Keratinocyte (primary cell): ENCODE results near the gene GNLY. TPM values are rescaled to one million over a fixed set of nuclear protein-coding genes. Genes with fewer than 3 reads are reported as not detected.

Experiments used
- DNase-seq: peaks from one replicate; pipeline ENCODE4 v3.0.0-alpha.2; 2011; ENCODE audit warnings: low read depth, missing footprints, low spot score
- FAIRE-seq: peaks from 2 replicates; lab custom pipeline; 2011; peaks lifted over from hg19 to GRCh38; lab: Jason Lieb, UNC
- H2AFZ ChIP-seq: 2 replicates; pipeline ENCODE4 v1.6.0; 2012; ENCODE audit warnings: low read length, control low read depth, inconsistent platforms; ENCODE audit not compliant: control insufficient read depth
- H3K27ac ChIP-seq: 2 replicates; pipeline ENCODE4 v1.5.1; 2011; ENCODE audit warnings: low read length; ENCODE audit not compliant: control insufficient read depth, insufficient read depth
- H3K27me3 ChIP-seq: 3 replicates; pipeline ENCODE4 v1.6.0; 2011; ENCODE audit warnings: low read length; ENCODE audit not compliant: control insufficient read depth, insufficient read depth; ENCODE audit errors: extremely low read depth
- H3K36me3 ChIP-seq, 2 experiments: 2 replicates in 1 of 2; 3 replicates in 1 of 2; pipeline ENCODE4 v1.5.1; 2011; ENCODE audit warnings: low read length in 2 of 2, mild to moderate bottlenecking in 1 of 2; ENCODE audit not compliant: control insufficient read depth in 2 of 2, insufficient read depth in 2 of 2; ENCODE audit errors: extremely low read depth in 1 of 2
- H3K4me1 ChIP-seq: 3 replicates; pipeline ENCODE4 v1.5.1; 2011; ENCODE audit warnings: low read length; ENCODE audit not compliant: control insufficient read depth, insufficient read depth; ENCODE audit errors: extremely low read depth
- H3K4me2 ChIP-seq: 3 replicates; pipeline ENCODE4 v1.6.0; 2011; ENCODE audit warnings: low read depth, low read length; ENCODE audit not compliant: control insufficient read depth, insufficient read depth; ENCODE audit errors: extremely low read depth
- H3K4me3 ChIP-seq, 3 experiments: fragments of 200-600 bp in 1 of 3; sonication (generic) in 1 of 3; 2 replicates in 2 of 3; 3 replicates in 1 of 3; pipeline ENCODE4 v1.5.1; 2011 to 2016; ENCODE audit warnings: low read length in 3 of 3, mild to moderate bottlenecking in 3 of 3, control low read depth in 2 of 3, inconsistent platforms in 1 of 3, low read depth in 1 of 3, mixed read lengths in 1 of 3, mixed run types in 1 of 3, moderate library complexity in 1 of 3; ENCODE audit not compliant: control insufficient read depth in 2 of 3, insufficient read depth in 2 of 3; ENCODE audit errors: extremely low read depth in 1 of 3
- H3K79me2 ChIP-seq: 2 replicates; pipeline ENCODE4 v1.6.0; 2012; ENCODE audit warnings: low read length; ENCODE audit not compliant: control insufficient read depth, insufficient read depth
- H3K9ac ChIP-seq: 3 replicates; pipeline ENCODE4 v1.6.0; 2011; ENCODE audit warnings: low read length; ENCODE audit not compliant: control insufficient read depth, insufficient read depth; ENCODE audit errors: extremely low read depth
- H3K9me1 ChIP-seq: 3 replicates; pipeline ENCODE4 v1.6.0; 2011; ENCODE audit warnings: low read length; ENCODE audit not compliant: control insufficient read depth, insufficient read depth; ENCODE audit errors: extremely low read depth
- H3K9me3 ChIP-seq: 2 replicates; pipeline ENCODE4 v1.5.1; 2012; ENCODE audit warnings: low read depth, low read length; ENCODE audit not compliant: control insufficient read depth
- H4K20me1 ChIP-seq: 3 replicates; pipeline ENCODE4 v1.6.0; 2011; ENCODE audit warnings: low read length; ENCODE audit not compliant: control insufficient read depth, insufficient read depth; ENCODE audit errors: extremely low read depth
- CTCF ChIP-seq, 3 experiments: IDR thresholded peaks in 1 of 3; conservative IDR thresholded peaks in 1 of 3; optimal IDR thresholded peaks in 1 of 3; 2 replicates in 2 of 3; 3 replicates in 1 of 3; pipeline versions ENCODE3 to v1.5.1; 2011; ENCODE audit warnings: low read length in 3 of 3, mild to moderate bottlenecking in 3 of 3, moderate library complexity in 2 of 3, control low read depth in 1 of 3, inconsistent platforms in 1 of 3; ENCODE audit not compliant: insufficient read depth in 2 of 3; ENCODE audit errors: extremely low read depth in 1 of 3
- EZH2 ChIP-seq: IDR thresholded peaks from one replicate; pipeline ENCODE4 v1.6.1; 2012; ENCODE audit warnings: inconsistent platforms, mild to moderate bottlenecking, low read length, moderate library complexity
- dilution Hi-C: fragments of 300-500 bp; cut with MboI; formaldehyde crosslinking; loops from one replicate; pipeline ENCODE4 v1.7.0; 2020; ENCODE audit warnings: low sequenced_read_pairs; ENCODE audit not compliant: extremely low pct_ligation_motif_present
- polyA plus RNA-seq, 5 experiments: library from polyadenylated mRNA; depleted of rRNA in 3 of 5; stranded (reverse) in 3 of 5; stranded (forward) in 1 of 5; unstranded in 1 of 5; fragments of >200 nt; gene quantifications; 1 replicate in 1 of 5; 2 replicates in 3 of 5; 3 replicates in 1 of 5; pipeline versions ENCODE4 v1.2.1 to v1.2.3, GENCODE V29; 2011 to 2012; ENCODE audit warnings: missing spikeins in 2 of 5, low read depth in 1 of 5, low replicate concordance in 1 of 5

The GNLY gene
- polyA plus RNA-seq, 1 donor (not counting 4 experiments of a cell fraction or from before 2014, with no cell fraction given) = not detected

- FAIRE-seq (no peak), DNase-seq (no peak)
- Histone ChIP-seq H3K27me3 (peaks cover 23% of the 10 kb centered on the region), H3K79me2 (no peaks in the 10 kb centered on the region), H4K20me1 (no peaks in the 10 kb centered on the region), H2AFZ (no peak overlapping the region), H3K36me3 (no peaks in the 10 kb centered on the region), H3K9me3 (no peaks in the 10 kb centered on the region), H3K27ac (no peak overlapping the region), H3K4me3 (no peak overlapping the region), H3K4me1 (no peaks in the 10 kb centered on the region), H3K9ac (no peak overlapping the region), H3K4me2 (no peak overlapping the region), H3K9me1 (no peaks in the 10 kb centered on the region)
- no peak for TF ChIP-seq CTCF (optimal IDR thresholded peaks at IDR 0.05 in 1 of 3, IDR thresholded peaks at IDR 0.05 in 1 of 3, conservative IDR thresholded peaks at IDR 0.05 in 1 of 3; ENCODE audit: extremely low read depth in 1 of 3, insufficient read depth in 2 of 3, low read length in 3 of 3)
- TF ChIP-seq EZH2 = no peak
- dilution Hi-C loops = no loop called here
These were observed 33.6 kb downstream of the GNLY start for GRCh38 chr2:85727798-85728197.

GRCh38 chr2:85728342-85728741 is 34.2 kb downstream of the GNLY start:
- no peak overlapping the region for H3K4me2 ChIP-seq
- H3K27me3 ChIP-seq = peaks cover 25% of the 10 kb centered on the region
- H3K27ac ChIP-seq = no peak overlapping the region
- no peaks in the 10 kb centered on the region for H3K36me3 ChIP-seq
- no peaks in the 10 kb centered on the region for H3K79me2 ChIP-seq
- H4K20me1 ChIP-seq = no peaks in the 10 kb centered on the region
- no peaks in the 10 kb centered on the region for H3K4me1 ChIP-seq
- dilution Hi-C loops = no loop called here
- H3K9me3 ChIP-seq = no peaks in the 10 kb centered on the region
- H2AFZ ChIP-seq = no peak overlapping the region
- H3K4me3 ChIP-seq = no peak overlapping the region
- TF ChIP-seq CTCF (optimal IDR thresholded peaks at IDR 0.05 in 1 of 3, IDR thresholded peaks at IDR 0.05 in 1 of 3, conservative IDR thresholded peaks at IDR 0.05 in 1 of 3; ENCODE audit: extremely low read depth in 1 of 3, insufficient read depth in 2 of 3, low read length in 3 of 3) (no peak), EZH2 (no peak)
- FAIRE-seq = no peak
- no peaks in the 10 kb centered on the region for H3K9me1 ChIP-seq
- DNase-seq = no peak
- H3K9ac ChIP-seq = no peak overlapping the region
